H1 (cell line): ENCODE measurements around the gene USP24. TPM values are rescaled to one million over a fixed set of nuclear protein-coding genes. Genes with fewer than 3 reads are reported as not detected.

Experiments
- CEBPB ChIP-seq: IDR thresholded peaks from 2 replicates; pipeline ENCODE4 v1.6.1; 2012; ENCODE audit warnings: low read depth, low read length
- CHD7 ChIP-seq: fragments of 300-600 bp; sonication (generic); IDR thresholded peaks from 2 replicates; pipeline ENCODE4 v1.7.1; 2012; ENCODE audit warnings: low read length, moderate library complexity, mild to moderate bottlenecking, inconsistent platforms; ENCODE audit not compliant: insufficient replicate concordance
- POLR2A ChIP-seq, 2 experiments: IDR thresholded peaks; 1 replicate in 1 of 2; 2 replicates in 1 of 2; pipeline ENCODE4 v1.6.1; 2011; ENCODE audit warnings: low read depth in 2 of 2, low read length in 2 of 2, mild to moderate bottlenecking in 2 of 2; ENCODE audit errors: control extremely low read depth in 1 of 2
- POLR2AphosphoS5 ChIP-seq: IDR thresholded peaks from 2 replicates; pipeline ENCODE4 v1.6.1; 2011; ENCODE audit warnings: low read depth, low read length
- POU5F1 ChIP-seq: IDR thresholded peaks from 2 replicates; pipeline ENCODE4 v1.6.1; 2011; ENCODE audit warnings: low read depth, mild to moderate bottlenecking, low read length, moderate library complexity
- SIN3A ChIP-seq, 2 experiments: IDR thresholded peaks in 1 of 2; conservative IDR thresholded peaks in 1 of 2; 2 replicates each; pipeline ENCODE4 v1.6.1; 2011 to 2012; ENCODE audit warnings: low read length in 2 of 2, improper control_type of control experiment in 1 of 2, low read depth in 1 of 2, mild to moderate bottlenecking in 1 of 2
- SP1 ChIP-seq: IDR thresholded peaks from 2 replicates; pipeline ENCODE4 v1.6.1; 2011; ENCODE audit warnings: low read depth, low read length
- TAF7 ChIP-seq: optimal IDR thresholded peaks from 2 replicates; pipeline ENCODE3; 2011; ENCODE audit warnings: low read depth, mild to moderate bottlenecking, inconsistent platforms, low read length, moderate library complexity, borderline replicate concordance
- TBP ChIP-seq: IDR thresholded peaks from 2 replicates; pipeline ENCODE4 v1.6.1; 2011; ENCODE audit warnings: low read depth, low read length, improper control_type of control experiment
- USF2 ChIP-seq: IDR thresholded peaks from 2 replicates; pipeline ENCODE4 v1.6.1; 2011; ENCODE audit warnings: low read length, improper control_type of control experiment
- polyA plus RNA-seq, 7 experiments: library from polyadenylated mRNA; depleted of rRNA in 3 of 7; stranded (reverse) in 5 of 7; unstranded in 2 of 7; fragments of >200 nt in 5 of 7; fragments of 200-250 nt in 2 of 7; gene quantifications; 1 replicate in 5 of 7; 2 replicates in 1 of 7; 4 replicates in 1 of 7; pipeline versions ENCODE4 v1.2.1 to v1.2.3, GENCODE V29; 2011 to 2013; ENCODE audit warnings: missing spikeins in 2 of 7, mixed read lengths in 2 of 7
- total RNA-seq: library from RNA; stranded (reverse); fragmentation: NEBNext Ultra II Directional; extraction: Animal tissue kit (Norgen Biotek cat#: 25700); gene quantifications from 2 replicates; pipeline ENCODE4 v1.2.1, GENCODE V29; 2021

Gene USP24
- total and polyA plus RNA-seq, 2 of the 8 experiments (the other 6 are each of a cell fraction or from before 2014, with no cell fraction given), result 11.1 to 34.6 TPM

- TF ChIP-seq CHD7 (no peak), TAF7 (no peak), POLR2A (IDR thresholded peaks at IDR 0.05; ENCODE audit: control extremely low read depth in 1 of 2, low read depth in 2 of 2, low read length in 2 of 2) (no peak), POU5F1 (no peak), POLR2AphosphoS5 (no peak), USF2 (no peak), SP1 (no peak), TBP (no peak), CEBPB (no peak), SIN3A (conservative IDR thresholded peaks at IDR 0.05 in 1 of 2, IDR thresholded peaks at IDR 0.05 in 1 of 2; ENCODE audit: low read depth in 1 of 2, low read length in 2 of 2) (no peak)
These were observed 35.4 kb upstream of the USP24 start (continued) for GRCh38 chr1:55250399-55251075.
